Measurements from ENCODE around the gene HOXA3. TPM values are rescaled to one million over a fixed set of nuclear protein-coding genes. Genes with fewer than 3 reads are reported as not detected.

The HOXA3 gene
- total RNA-seq, 1 donor from 2014 or later, result not detected

GRCh38 chr7:27108390-27109127, 43.8 kb downstream of the HOXA3 start:
- Mint-ChIP-seq H3K4me1 (ENCODE audit: low read depth) (peaks cover 5% of the 10 kb centered on the region), H3K9me3 (no peaks in the 10 kb centered on the region), H3K4me3 (no peak overlapping the region), H3K27ac (no peak overlapping the region), H3K36me3 (ENCODE audit: low read depth) (no peaks in the 10 kb centered on the region), H3K27me3 (ENCODE audit: insufficient read depth) (peaks cover 18% of the 10 kb centered on the region)
- intact Hi-C loops (cut with micrococcal nuclease), result no loop called here
- DNase-seq (ENCODE audit: low spot score), result no peak

- Mint-ChIP-seq H3K27ac (no peak overlapping the region), H3K4me3 (no peak overlapping the region), H3K36me3 (ENCODE audit: low read depth) (no peaks in the 10 kb centered on the region), H3K4me1 (ENCODE audit: low read depth) (peaks cover 9% of the 10 kb centered on the region), H3K27me3 (ENCODE audit: insufficient read depth) (peaks cover 27% of the 10 kb centered on the region), H3K9me3 (no peaks in the 10 kb centered on the region)
- intact Hi-C loops (cut with micrococcal nuclease), result no loop called here
- DNase-seq (ENCODE audit: low spot score), result no peak
These were observed 44.7 kb downstream of the HOXA3 start for GRCh38 chr7:27107391-27108381.

- intact Hi-C loops (cut with micrococcal nuclease), result no loop called here
- Mint-ChIP-seq H3K27ac (no peak overlapping the region), H3K9me3 (no peaks in the 10 kb centered on the region), H3K27me3 (ENCODE audit: insufficient read depth) (peaks cover 33% of the 10 kb centered on the region), H3K4me3 (no peak overlapping the region), H3K4me1 (ENCODE audit: low read depth) (peaks cover 13% of the 10 kb centered on the region), H3K36me3 (ENCODE audit: low read depth) (no peaks in the 10 kb centered on the region)
- DNase-seq (ENCODE audit: low spot score), result no peak
These were observed 45.5 kb downstream of the HOXA3 start for GRCh38 chr7:27106901-27107240.

GRCh38 chr7:27106181-27106900, 46.0 kb downstream of the HOXA3 start:
- Mint-ChIP-seq H3K9me3 (no peaks in the 10 kb centered on the region), H3K27me3 (ENCODE audit: insufficient read depth) (peaks cover 39% of the 10 kb centered on the region)
- intact Hi-C loops (cut with micrococcal nuclease), result no loop called here

GRCh38 chr7:27105301-27106031, 46.9 kb downstream of the HOXA3 start:
- Mint-ChIP-seq H3K4me1 (ENCODE audit: low read depth) (peaks cover 13% of the 10 kb centered on the region), H3K9me3 (no peaks in the 10 kb centered on the region), H3K27me3 (ENCODE audit: insufficient read depth) (peaks cover 47% of the 10 kb centered on the region), H3K27ac (no peak overlapping the region), H3K36me3 (ENCODE audit: low read depth) (no peaks in the 10 kb centered on the region), H3K4me3 (no peak overlapping the region)
- DNase-seq (ENCODE audit: low spot score), result no peak
- intact Hi-C loops (cut with micrococcal nuclease), result no loop called here

More at GRCh38 chr7:27106181-27106900, 46.0 kb downstream of the HOXA3 start:
- H3K36me3 Mint-ChIP-seq (ENCODE audit: low read depth), result no peaks in the 10 kb centered on the region
- H3K27ac Mint-ChIP-seq, result no peak overlapping the region
- H3K4me1 Mint-ChIP-seq (ENCODE audit: low read depth), result peaks cover 13% of the 10 kb centered on the region
- no peak for DNase-seq (ENCODE audit: low spot score)
- no peak overlapping the region for H3K4me3 Mint-ChIP-seq

GRCh38 chr7:27104341-27105058, 47.9 kb downstream of the HOXA3 start:
- no peak overlapping the region for H3K27ac Mint-ChIP-seq
- DNase-seq (ENCODE audit: low spot score), result no peak
- intact Hi-C loops (cut with micrococcal nuclease), result no loop called here
- no peak overlapping the region for H3K4me3 Mint-ChIP-seq
- no peaks in the 10 kb centered on the region for H3K9me3 Mint-ChIP-seq
- H3K4me1 Mint-ChIP-seq (ENCODE audit: low read depth), result peaks cover 13% of the 10 kb centered on the region
- peaks cover 51% of the 10 kb centered on the region for H3K27me3 Mint-ChIP-seq (ENCODE audit: insufficient read depth)
- no peaks in the 10 kb centered on the region for H3K36me3 Mint-ChIP-seq (ENCODE audit: low read depth)

- Mint-ChIP-seq H3K27ac (no peak overlapping the region), H3K36me3 (ENCODE audit: low read depth) (peaks cover 3% of the 10 kb centered on the region), H3K4me1 (ENCODE audit: low read depth) (peaks cover 13% of the 10 kb centered on the region), H3K27me3 (ENCODE audit: insufficient read depth) (peaks cover 59% of the 10 kb centered on the region), H3K9me3 (no peaks in the 10 kb centered on the region), H3K4me3 (no peak overlapping the region)
- no peak for DNase-seq (ENCODE audit: low spot score)
- intact Hi-C loops (cut with micrococcal nuclease), result no loop called here
These were observed 48.7 kb downstream of the HOXA3 start for GRCh38 chr7:27103489-27104226.

GRCh38 chr7:27102581-27103442, 49.6 kb downstream of the HOXA3 start, which contains the start of gene HOXA2:
TSS of gene HOXA2 (minus strand) at chr7:27102683. CDS start at chr7:27102500, 183 bp downstream.
- Mint-ChIP-seq H3K4me3 (no peak within 1 kb of the TSS), H3K4me1 (ENCODE audit: low read depth) (peaks cover 13% of the 10 kb centered on the region), H3K36me3 (ENCODE audit: low read depth) (peaks cover 3% of the 10 kb centered on the region), H3K27me3 (ENCODE audit: insufficient read depth) (peaks cover 65% of the 10 kb centered on the region), H3K27ac (peak within 1 kb of the TSS; percentile 26), H3K9me3 (no peaks in the 10 kb centered on the region)
- no peak for DNase-seq (ENCODE audit: low spot score)
- intact Hi-C loops (cut with micrococcal nuclease), result no loop called here

DNA sequence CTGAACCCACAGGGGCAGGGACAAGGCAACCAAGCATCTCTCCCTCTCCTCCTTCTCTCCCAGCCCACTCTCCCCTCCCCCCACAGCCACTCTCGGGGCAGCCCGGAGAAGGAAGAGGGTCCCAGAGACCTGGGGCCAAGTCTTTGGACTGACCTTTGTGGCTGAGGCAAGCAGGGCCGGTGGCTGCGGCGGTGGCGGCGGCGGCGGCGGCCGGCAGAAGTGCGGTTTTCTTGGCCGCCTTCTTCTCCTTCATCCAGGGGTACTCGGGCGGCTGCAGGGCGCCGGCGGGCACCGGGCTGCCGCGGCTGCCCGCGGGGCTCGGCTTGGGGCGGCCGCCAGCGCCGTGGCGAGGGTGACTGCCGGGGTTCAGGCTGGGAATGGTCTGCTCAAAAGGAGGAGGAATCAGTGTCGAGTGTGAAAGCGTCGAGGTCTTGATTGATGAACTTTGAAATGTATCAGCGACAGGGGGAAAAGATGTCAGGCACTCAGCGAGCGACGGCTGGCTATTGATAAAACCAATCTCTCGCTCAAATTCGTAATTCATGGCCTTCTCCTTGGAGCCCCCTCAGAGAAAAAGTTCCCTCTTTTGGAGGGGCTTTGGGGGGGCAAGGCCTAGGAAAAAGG, 50.3 kb downstream of the HOXA3 start:
- intact Hi-C loops (cut with micrococcal nuclease), result no loop called here
- no peak overlapping the region for H3K27ac Mint-ChIP-seq
- H3K4me3 Mint-ChIP-seq, result no peak overlapping the region
- peaks cover 17% of the 10 kb centered on the region for H3K4me1 Mint-ChIP-seq (ENCODE audit: low read depth)
- H3K27me3 Mint-ChIP-seq (ENCODE audit: insufficient read depth), result peaks cover 71% of the 10 kb centered on the region
- peaks cover 3% of the 10 kb centered on the region for H3K36me3 Mint-ChIP-seq (ENCODE audit: low read depth)
- no peak for DNase-seq (ENCODE audit: low spot score)
- H3K9me3 Mint-ChIP-seq, result no peaks in the 10 kb centered on the region

DNA sequence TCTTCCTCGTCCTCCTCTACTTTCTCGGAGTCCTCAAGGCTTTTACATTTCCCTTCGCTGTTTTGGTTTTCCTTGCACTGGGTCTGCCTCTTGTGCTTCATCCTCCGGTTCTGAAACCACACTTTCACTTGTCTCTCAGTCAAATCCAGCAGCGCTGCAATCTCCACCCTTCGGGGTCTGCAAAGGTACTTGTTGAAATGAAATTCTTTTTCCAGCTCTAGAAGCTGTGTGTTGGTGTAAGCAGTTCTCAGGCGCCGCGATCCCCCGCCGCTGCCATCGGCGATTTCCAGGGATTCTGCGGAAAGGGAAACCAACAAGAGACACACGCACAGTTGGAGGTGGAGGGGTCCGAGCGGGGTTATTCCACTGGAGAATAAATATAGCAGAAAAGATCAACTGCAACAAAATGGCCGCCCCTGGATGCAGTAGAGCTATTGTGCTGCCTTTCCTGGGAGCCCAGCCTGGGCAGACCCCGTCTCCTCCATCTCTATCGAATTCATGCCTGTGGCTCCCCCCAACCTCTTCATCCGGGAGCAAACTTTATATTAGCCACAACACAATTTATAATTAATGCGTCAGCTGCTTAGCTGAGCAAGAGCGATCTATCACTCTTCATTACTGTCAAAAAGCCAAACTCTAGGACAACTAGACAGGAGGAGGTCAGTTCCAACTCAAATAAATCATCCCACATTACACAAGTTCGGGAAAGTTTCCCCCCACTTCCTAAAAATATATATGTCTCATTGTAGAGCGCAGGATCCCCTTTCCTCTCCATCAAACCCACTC, 51.0 kb downstream of the HOXA3 start:
- Mint-ChIP-seq H3K27ac (no peak overlapping the region), H3K9me3 (no peaks in the 10 kb centered on the region), H3K36me3 (ENCODE audit: low read depth) (peaks cover 3% of the 10 kb centered on the region), H3K4me3 (no peak overlapping the region), H3K4me1 (ENCODE audit: low read depth) (peaks cover 19% of the 10 kb centered on the region), H3K27me3 (ENCODE audit: insufficient read depth) (peaks cover 73% of the 10 kb centered on the region)
- intact Hi-C loops (cut with micrococcal nuclease), result no loop called here
- no peak for DNase-seq (ENCODE audit: low spot score)

Measured in activated T-helper 1 cell treated with anti-CD3 and anti-CD28 coated beads, Interleukin-12 subunit alpha, Interleukin-12 subunit beta, Interleukin-2, Interleukin-4 antibody, amounts not matched to agents 30 ng/mL and 10 ng/mL and 1 ng/mL, durations not matched to agents 14 hours and 24 hours and 36 hours (primary cell).